Measurements from ENCODE around the gene CPOX.

The CPOX gene

GRCh38 chr3:98594628-98595324 lies 1.4 kb upstream of the CPOX start:
- DNase-seq = no peak

DNA sequence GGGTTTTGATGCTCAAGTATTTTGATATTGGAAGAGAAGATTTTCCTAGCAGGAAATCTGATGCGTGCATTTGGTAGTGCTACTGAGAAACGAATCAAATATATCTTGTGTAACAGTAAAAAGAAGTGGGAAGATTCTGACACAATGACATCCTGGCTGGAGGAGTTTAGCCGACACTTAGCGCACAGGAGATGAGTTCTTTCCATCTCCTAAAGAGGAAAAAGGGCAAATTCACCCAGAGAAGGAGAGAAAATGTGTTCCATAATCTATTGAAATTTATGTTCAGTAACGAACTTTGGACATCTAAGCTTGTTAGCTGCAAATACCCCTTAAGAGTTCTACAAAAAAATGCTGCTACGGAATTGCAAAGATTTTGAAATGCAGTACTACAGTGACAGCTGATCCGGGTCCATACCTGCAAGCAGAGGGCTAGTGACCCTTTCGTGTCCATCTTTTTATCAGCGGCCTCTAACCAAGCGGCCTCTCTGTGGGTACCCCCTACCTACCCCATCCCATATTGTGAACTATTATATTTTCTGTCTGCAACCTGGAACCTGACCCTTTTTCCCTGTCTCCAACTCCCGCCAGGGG lies 971 bp downstream of the CPOX start:
- DNase-seq = no peak

DNA sequence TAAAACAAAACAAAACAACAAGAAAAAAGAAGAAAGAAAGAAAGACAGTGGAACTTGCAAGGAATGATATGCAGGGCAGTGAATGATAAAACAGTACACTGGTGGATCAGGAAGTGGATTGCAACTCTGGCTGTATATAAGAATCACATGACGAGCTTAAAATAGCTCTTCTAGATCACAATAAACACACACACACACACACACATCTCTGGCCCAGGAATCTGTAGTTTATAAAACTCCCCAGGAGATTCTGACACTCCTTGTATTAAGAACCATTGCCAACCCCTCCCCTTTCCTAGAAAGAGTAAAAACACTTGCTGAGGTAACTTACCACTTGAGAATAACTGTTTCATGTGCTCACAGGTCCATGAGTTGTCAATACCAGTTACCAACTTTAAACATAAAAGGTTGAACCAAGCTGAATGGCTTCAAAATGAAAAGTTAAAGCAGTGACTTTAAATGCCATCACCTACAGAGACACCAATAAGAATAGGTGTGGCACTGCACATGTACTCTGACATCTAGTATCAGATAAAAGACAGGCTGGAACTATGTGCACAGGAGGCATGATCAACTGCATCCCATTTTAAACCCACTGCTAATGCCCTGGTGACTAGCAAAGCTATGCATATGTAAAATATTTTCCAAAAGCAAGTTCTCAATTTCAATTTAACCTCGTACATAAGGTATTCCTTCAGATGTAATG lies 3.9 kb downstream of the CPOX start:
- DNase-seq = no peak

- DNase-seq = no peak
Measured at GRCh38 chr3:98588065-98588464, 5.3 kb downstream of the CPOX start.

DNA sequence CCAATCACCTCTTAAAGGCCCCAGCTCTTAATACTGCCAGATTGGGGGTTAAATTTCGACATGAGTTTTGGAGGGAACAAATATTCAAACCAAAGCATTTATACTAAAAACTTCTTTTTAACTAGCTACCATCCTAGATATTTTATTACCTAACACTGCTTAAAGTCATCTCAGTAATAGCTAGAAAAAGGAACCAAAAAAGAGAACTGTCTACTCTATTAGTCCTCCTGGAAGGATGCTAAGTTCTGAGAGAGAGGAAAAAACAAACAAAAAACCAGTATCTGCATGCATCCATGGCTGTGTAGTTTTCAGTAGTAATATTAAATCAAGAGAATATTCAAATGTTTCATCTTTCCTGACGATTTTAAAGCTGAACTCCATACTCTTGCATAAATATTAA lies 5.8 kb downstream of the CPOX start:
- no peak for DNase-seq

DNA sequence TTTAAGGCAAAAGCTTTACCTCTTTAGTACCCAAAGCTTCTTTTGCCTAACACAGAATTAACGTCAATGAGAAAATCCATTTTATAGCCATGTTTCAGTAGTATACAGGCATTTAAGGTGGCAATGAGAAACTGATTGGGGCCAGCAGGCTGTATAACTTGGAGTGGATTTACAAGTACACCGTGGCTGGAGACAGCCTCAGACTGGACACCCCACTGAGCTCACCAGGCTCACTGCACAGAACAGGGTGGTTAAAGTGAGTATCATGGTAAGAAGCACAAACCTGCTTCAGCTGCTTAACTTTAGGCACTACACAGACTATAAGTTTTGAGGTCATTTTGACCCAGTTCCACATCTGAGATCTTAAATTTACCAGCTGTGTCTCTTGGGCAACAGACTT lies 8.9 kb downstream of the CPOX start:
- DNase-seq = no peak

DNA sequence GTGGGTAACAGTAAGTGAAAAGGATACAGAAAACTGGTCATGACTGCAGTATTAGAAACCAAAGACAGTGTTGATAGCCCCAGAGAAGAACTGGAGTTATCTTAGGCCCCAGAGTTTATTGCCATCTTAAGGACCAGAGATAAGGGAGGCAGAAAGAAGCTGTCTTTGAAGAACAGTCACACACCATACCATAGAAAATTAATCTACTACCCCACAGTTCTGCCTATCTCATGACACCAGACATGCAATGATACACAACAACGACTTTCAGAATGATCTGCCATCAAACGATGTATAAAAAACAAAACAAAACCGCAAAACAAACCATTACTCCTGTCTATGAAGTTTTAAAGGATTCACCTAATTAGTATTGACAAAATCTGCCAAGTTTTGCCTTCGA lies 9.6 kb downstream of the CPOX start:
- no peak for DNase-seq

DNA sequence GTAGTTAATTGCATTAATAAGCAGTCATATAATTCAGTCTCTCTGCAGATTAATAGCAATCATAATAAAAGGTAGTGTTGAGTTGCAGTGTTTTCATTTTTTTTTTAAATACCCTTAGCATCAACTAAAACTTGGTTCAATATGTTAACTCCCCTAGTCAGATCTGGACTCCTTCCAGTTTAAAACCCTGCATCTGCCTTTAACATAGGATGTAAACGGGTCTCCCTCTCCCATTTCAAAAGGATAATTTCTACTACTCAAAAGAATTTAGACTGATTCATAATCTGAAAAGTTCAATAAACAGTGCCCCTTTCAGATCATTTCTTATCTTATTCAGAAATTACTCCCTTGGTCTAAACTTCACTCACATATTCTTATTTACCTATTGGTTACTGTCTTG lies 11.4 kb downstream of the CPOX start:
- no peak for DNase-seq

- no peak for DNase-seq
Measured at GRCh38 chr3:98581474-98581873, 11.9 kb downstream of the CPOX start.

DNA sequence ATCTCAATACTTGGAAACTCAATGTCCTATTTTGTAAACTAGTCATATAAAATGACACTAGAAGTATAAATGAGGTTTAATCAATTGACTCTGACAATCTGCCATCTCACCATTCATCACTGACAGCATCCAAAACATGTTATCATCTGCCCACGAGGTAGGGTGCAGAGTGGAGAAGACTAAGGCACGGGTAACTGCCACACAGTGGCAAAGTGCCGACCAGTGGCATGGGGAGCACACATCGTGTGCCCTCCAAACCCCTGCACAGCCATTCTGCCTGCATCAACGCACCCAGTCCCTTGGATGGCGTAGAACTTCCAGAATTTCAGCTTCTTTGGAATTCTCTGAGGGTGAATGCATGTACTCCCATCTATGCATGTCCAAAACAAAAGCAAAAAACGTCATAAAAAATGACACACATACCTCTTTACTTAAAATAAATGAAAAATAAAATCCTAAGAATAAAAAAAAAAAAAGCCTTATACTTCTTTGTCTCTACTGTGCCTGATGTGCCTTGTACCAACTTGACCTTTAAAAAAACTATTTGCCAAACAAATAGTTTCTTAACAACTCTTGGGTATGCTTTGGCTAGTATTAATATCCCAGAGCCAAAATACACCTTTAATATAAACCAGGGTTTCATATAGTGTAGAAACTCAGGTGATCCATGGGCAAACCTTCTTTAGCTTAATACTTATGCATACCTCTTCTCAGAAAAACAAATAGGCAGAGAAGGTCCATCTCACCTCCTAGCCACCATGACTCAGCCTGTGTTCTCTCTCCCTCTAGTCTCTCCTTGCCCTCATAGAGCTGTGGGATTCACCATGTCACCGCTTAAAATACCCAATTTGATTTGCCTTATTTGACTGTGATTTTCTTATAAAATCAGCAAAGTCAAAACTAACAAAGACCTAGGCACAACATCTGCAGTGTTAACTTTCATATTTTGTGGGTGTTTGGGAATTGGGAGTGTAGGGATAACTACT lies 12.7 kb downstream of the CPOX start:
- no peak for DNase-seq

GRCh38 chr3:98577178-98577895 lies 16.1 kb downstream of the CPOX start:
- DNase-seq = no peak

DNA sequence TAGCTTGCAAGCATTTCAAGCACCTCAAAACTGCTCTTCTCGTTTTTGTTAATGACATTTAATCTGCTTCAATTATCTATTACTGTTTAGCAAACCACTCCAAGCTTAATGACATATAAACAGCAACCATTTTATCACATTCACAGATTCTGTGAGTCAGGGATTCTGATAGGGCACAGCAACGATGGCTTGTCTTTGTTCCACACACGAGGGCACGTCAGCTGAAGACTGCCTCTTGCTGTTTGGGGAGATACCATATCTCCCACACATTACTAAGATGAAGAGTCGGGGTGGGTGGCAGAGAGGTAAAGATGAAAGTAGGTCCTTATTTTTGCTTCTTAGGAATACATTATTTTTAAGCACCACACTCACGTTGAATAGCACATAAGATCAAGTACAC lies 19.3 kb downstream of the CPOX start:
- DNase-seq = no peak

DNA sequence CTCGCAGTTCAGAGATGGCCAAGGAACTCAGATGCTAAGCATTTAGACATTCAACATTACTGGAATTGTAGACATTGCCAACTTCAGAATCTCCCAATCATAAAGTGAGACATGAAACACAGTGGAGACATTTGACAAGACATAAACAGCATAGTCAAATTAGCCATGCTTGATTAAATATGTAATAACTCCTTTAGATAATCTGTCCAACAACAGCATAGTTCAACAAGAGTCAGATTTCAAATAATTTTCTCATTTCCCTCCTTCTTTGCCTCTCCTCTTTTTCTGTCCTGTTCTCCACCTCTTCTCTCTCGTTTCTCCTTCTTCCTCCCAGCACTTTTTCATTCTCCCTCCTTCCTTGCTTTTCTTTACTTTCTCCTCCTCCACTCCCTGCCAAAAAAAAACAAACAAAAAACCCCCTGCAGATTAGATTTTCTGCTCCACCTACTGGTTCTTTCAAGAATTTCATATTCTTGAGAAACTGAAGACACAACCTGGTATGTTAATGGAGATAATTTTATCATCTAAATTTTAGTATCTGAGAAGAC lies 20.2 kb downstream of the CPOX start:
- no peak for DNase-seq

DNA sequence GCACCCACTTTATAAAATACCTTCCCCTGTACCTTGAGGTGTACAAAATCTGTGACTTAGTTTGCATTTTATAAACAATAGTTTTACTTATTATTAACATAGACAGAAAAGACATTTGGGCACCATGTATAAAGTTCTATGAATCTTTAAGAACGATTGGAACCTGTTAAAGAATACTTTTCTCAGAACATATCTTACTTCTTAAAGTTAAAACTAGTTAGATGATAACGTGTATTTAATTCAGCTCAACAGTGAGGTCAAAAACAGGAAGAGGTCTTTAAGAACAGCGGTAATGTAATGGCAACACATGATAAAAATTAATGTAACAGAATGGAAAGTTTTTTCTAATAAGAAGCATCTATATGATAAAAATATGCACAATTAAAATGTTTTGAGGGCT lies 25.0 kb downstream of the CPOX start:
- DNase-seq = no peak

DNA sequence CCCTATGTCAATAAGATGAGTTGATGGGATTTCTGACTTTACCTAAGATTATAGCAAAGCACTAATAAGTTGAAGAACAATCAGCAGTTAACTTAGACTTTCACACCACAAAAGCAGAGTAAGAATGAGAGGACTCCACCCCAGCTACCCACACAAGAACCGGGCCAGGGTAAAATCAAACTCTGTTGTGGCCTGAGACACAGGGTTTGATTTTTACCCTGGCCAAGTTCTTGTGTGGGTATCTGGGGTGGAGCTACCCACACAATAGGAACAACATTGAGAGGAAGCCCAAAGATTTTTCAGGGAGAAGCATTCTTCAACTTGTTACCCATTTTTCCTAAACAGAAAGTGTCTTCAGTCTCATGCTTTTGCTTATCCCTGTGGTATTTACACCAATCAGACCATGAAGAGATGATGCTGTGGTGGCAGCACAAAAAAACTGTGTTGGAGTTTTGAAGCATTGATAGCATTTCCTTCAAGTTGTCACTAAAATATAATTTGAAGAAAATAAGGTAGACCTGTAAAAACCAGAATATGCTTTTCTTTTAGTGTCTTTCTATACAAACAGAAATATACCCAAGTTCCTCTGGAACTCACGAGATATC lies 25.6 kb downstream of the CPOX start:
- no peak for DNase-seq

DNA sequence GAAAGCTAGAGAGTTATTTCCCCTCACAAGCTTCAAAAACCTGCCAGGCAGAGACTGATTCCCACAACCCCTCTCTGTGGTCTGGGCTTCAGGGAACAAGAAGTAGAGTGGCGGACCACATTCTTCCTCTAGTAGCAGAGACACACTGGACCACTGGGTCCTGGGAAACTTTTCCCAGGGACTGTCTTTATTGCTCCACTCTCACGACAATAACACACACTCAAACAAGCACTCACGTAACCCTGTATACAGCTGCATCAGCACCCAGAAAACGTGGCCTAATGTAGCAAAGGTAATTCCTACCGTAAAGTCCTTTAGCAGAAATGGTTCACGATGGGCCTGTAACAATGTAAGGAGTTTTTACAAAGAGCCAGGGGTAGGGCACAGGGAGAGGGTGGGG lies 27.6 kb downstream of the CPOX start:
- no peak for DNase-seq

GRCh38 chr3:98565237-98565643 lies 28.2 kb downstream of the CPOX start:
- no peak for DNase-seq

DNA sequence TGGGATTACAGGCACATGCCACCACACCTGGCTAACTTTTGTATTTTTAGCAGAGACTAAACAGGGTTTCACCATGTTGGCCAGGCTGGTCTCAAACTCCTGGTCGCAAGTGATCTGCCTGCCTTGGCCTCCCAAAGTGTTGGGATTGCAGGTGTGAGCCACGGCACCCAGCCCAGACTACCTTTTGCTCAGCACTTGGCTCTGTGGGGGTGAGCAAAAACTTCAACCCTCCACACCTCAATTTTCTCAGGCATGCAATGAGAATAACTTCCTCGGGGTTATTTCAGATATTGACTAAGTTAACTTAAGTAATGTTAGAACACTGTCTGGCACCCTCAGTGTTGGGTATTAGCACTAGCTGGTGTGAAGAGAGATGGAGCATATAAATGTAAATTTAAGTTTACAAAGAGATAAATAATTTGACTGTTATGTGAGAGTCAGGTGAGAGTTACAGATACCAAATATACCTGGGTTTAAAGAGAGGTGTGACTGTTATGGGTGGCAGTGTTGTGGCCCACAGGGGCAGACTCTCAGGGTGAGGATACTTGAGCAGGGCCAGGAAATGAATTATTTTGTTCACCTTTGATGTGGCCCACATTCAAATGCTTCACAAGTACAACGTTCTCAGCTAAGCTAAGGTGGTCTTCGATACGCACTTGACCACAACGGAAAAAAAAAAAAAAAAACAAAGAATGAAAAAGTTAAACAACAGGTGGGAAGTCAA lies 29.0 kb downstream of the CPOX start:
- DNase-seq = no peak

DNA sequence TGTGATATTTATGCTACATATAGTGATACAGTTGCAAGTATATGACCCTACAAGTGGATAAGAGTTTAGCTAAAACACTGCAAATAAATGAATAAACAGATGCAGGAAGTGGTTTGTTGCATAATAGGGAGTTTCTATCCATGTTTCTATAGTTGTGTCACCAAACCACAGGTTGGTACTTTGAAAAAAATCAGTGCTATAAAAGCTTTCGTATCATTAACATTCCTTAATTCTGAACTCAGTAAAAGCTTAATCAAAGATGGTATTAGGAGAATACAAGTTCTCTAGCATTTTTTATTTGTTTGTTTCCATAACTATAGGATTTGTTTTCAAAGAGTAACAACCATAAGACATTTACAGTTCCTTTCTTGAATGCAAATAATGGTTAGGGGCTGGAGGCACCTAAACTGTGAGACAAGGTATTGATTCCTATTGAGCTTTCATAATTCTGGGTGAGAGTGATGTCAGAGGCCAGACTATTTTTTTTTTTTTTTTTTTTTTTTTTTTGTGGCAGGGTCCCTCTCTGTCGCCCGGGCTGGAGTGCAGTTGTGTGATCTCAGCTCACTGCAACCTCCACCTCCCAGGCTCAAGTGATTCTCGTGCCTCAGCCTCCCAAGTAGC lies 29.6 kb downstream of the CPOX start:
- DNase-seq = no peak

DNA sequence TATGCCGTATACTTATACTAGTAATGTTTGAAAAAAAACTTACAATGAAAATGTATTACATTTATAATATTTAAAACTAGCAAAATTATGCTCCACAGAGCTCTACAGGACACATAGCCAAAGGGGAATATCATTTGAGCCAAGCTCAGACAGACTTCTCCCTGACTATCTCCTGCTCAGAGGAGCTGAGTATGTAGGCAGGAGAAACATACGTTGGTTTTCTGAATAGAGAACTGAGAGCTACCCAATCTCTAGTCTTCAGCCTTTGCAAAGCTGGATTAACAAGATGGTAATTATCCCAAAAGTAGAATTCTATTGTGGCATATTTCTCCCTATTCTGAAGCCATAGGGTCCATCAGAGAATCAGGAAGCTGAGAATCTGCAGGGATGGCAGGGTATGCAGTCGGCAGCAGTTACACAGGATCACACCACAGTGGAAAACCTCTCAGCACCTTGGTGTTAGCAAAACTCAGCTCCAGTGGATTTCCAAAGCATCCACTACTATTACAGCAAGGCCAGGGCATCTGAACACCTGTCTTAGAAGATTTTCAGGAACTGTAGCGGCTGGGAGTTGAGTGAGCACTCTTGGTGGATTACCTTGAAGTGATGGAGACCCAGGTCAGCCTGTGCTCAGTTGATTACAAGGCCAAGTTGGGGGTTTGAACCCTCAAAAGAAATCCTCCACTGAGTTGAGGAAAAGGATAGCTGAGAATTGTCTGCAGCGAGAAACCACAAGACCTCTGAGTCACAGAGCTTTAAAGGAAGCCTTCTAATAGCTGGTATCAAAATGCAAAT lies 31.5 kb downstream of the CPOX start:
- no peak for DNase-seq
